Liver (tissue), 9 donors: Measurements from ENCODE around the gene GPR42. TPM values are rescaled to one million over a fixed set of nuclear protein-coding genes. Genes with fewer than 3 reads are reported as not detected.

Experiments used
- DNase-seq: peaks from one replicate; pipeline ENCODE4 v3.0.0-alpha.2; 2017; ENCODE audit warnings: low spot score
- H3K27ac ChIP-seq, 2 donors: one replicate each; pipeline ENCODE4 v1.7.0; 2013; ENCODE audit warnings: inconsistent platforms in 2 of 2, low read length in 2 of 2, control low read depth in 1 of 2, low read depth in 1 of 2, mild to moderate bottlenecking in 1 of 2
- H3K27me3 ChIP-seq, 4 donors: one replicate each; pipeline versions ENCODE4 v1.6.1 to v1.7.0; 2013; ENCODE audit warnings: low read length in 3 of 4, inconsistent platforms in 1 of 4, mild to moderate bottlenecking in 1 of 4, moderate library complexity in 1 of 4; ENCODE audit not compliant: control insufficient read depth in 4 of 4, insufficient read depth in 4 of 4
- H3K36me3 ChIP-seq, 4 donors: one replicate each; pipeline versions ENCODE4 v1.6.1 to v1.7.0; 2013; ENCODE audit warnings: low read length in 3 of 4, mild to moderate bottlenecking in 3 of 4, low read depth in 1 of 4, moderate library complexity in 1 of 4; ENCODE audit not compliant: control insufficient read depth in 4 of 4, insufficient read depth in 3 of 4
- H3K4me1 ChIP-seq, 4 donors: one replicate each; pipeline versions ENCODE4 v1.6.1 to v1.7.0; 2013; ENCODE audit warnings: low read length in 3 of 4, mild to moderate bottlenecking in 3 of 4, moderate library complexity in 1 of 4; ENCODE audit not compliant: control insufficient read depth in 4 of 4, insufficient read depth in 4 of 4
- H3K4me3 ChIP-seq, 3 donors: one replicate each; pipeline versions ENCODE4 v1.6.1 to v1.7.0; 2013; ENCODE audit warnings: low read length in 3 of 3, control low read depth in 1 of 3, low read depth in 1 of 3, mild to moderate bottlenecking in 1 of 3
- H3K9ac ChIP-seq, 2 donors: one replicate each; pipeline ENCODE4 v1.7.0; 2013; ENCODE audit warnings: low read length in 2 of 2, mild to moderate bottlenecking in 2 of 2, moderate library complexity in 2 of 2, control low read depth in 1 of 2, low read depth in 1 of 2
- H3K9me3 ChIP-seq, 4 donors: one replicate each; pipeline versions ENCODE4 v1.6.1 to v1.7.0; 2013; ENCODE audit warnings: low read length in 3 of 4; ENCODE audit not compliant: control insufficient read depth in 4 of 4
- EGR1 ChIP-seq, 2 donors: IDR thresholded peaks; 2 replicates each; pipeline ENCODE4 v1.6.1; 2016 to 2018; ENCODE audit warnings: antibody characterized with exemption in 2 of 2, low read depth in 2 of 2
- FOXA1 ChIP-seq: IDR thresholded peaks from 2 replicates; pipeline ENCODE4 v1.6.1; 2016; ENCODE audit warnings: antibody characterized with exemption
- FOXA2 ChIP-seq: IDR thresholded peaks from 2 replicates; pipeline ENCODE4 v1.6.1; 2016; ENCODE audit warnings: antibody characterized with exemption
- GABPA ChIP-seq, 2 donors: IDR thresholded peaks in 1 of 2; conservative IDR thresholded peaks in 1 of 2; 2 replicates each; pipeline ENCODE4 v1.6.1; 2016; ENCODE audit warnings: antibody characterized with exemption in 2 of 2, mild to moderate bottlenecking in 1 of 2, moderate library complexity in 1 of 2
- HNF4A ChIP-seq, 2 donors: conservative IDR thresholded peaks; 2 replicates each; pipeline ENCODE4 v1.6.1; 2016; ENCODE audit warnings: antibody characterized with exemption in 2 of 2, mild to moderate bottlenecking in 2 of 2
- HNF4G ChIP-seq: IDR thresholded peaks from 2 replicates; pipeline ENCODE4 v1.6.1; 2016; ENCODE audit warnings: antibody characterized with exemption
- JUND ChIP-seq, 2 donors: IDR thresholded peaks; 2 replicates each; pipeline ENCODE4 v1.6.1; 2016; ENCODE audit warnings: antibody characterized with exemption in 2 of 2
- NR2F2 ChIP-seq: IDR thresholded peaks from 2 replicates; pipeline ENCODE4 v1.6.1; 2016; ENCODE audit warnings: antibody characterized with exemption
- RAD21 ChIP-seq, 2 donors: IDR thresholded peaks; 2 replicates each; pipeline ENCODE4 v1.6.1; 2016; ENCODE audit warnings: antibody characterized with exemption in 2 of 2, mild to moderate bottlenecking in 2 of 2
- RXRA ChIP-seq, 2 donors: IDR thresholded peaks; 2 replicates each; pipeline ENCODE4 v1.6.1; 2017 to 2018; ENCODE audit warnings: antibody characterized with exemption in 2 of 2, mild to moderate bottlenecking in 1 of 2
- SP1 ChIP-seq: IDR thresholded peaks from 2 replicates; pipeline ENCODE4 v1.6.1; 2018; ENCODE audit warnings: antibody characterized with exemption, mild to moderate bottlenecking
- TAF1 ChIP-seq: conservative IDR thresholded peaks from 2 replicates; pipeline ENCODE4 v1.6.1; 2016; ENCODE audit warnings: antibody characterized with exemption, mild to moderate bottlenecking
- YY1 ChIP-seq: IDR thresholded peaks from 2 replicates; pipeline ENCODE4 v1.6.1; 2016; ENCODE audit warnings: antibody characterized with exemption, mild to moderate bottlenecking
- WGBS: extraction: QIAGEN DNeasy Blood & Tissue Kit; methylation state at CpG from one replicate; pipeline ENCODE4 v1.1.7; 2013; 5-methylcytosine and 5-hydroxymethylcytosine counted together
- polyA plus RNA-seq, 2 donors: library from polyadenylated mRNA; stranded (reverse) in 1 of 2; unstranded in 1 of 2; fragments of 200-250 nt in 1 of 2; fragments of >200 nt in 1 of 2; fragmentation: Nextera tagmentation in 1 of 2; extraction: Ambion mirVana in 1 of 2; gene quantifications; one replicate each; pipeline versions ENCODE4 v1.2.1 to v1.2.3, GENCODE V29; 2013 to 2015
- total RNA-seq, 2 donors: library from RNA; depleted of rRNA; stranded (reverse); fragments of >200 nt; gene quantifications; one replicate each; pipeline ENCODE4 v1.2.3, GENCODE V29; 2014
- TF ChIP-seq, protein P1 (sequence below): IDR thresholded peaks from 2 replicates; pipeline ENCODE4 v1.6.1; 2016; ENCODE audit warnings: antibody characterized with exemption
- TF ChIP-seq, protein P2 (sequence below): fragments of 150-350 bp; IDR thresholded peaks from 2 replicates; pipeline ENCODE4 v1.5.1; 2017; ENCODE audit warnings: improper control_type of control experiment, low read depth, low read length; ENCODE audit not compliant: missing input control
- TF ChIP-seq, protein P3 (sequence below): IDR thresholded peaks from 2 replicates; pipeline ENCODE4 v1.6.1; 2016; ENCODE audit warnings: antibody characterized with exemption, mild to moderate bottlenecking
- TF ChIP-seq, protein P4 (sequence below): IDR thresholded peaks from 2 replicates; pipeline ENCODE4 v1.6.1; 2016; ENCODE audit warnings: antibody characterized with exemption
- TF ChIP-seq, protein P5 (sequence below): IDR thresholded peaks from 2 replicates; pipeline ENCODE4 v1.6.1; 2016; ENCODE audit warnings: antibody characterized with exemption
- donor health status: healthy.
- donor health status: healthy.
- donor health status: healthy.
- donor health status: healthy.
- donor health status: healthy.

GPR42 gene
- total and polyA plus RNA-seq, 4 donors: not detected

DNA sequence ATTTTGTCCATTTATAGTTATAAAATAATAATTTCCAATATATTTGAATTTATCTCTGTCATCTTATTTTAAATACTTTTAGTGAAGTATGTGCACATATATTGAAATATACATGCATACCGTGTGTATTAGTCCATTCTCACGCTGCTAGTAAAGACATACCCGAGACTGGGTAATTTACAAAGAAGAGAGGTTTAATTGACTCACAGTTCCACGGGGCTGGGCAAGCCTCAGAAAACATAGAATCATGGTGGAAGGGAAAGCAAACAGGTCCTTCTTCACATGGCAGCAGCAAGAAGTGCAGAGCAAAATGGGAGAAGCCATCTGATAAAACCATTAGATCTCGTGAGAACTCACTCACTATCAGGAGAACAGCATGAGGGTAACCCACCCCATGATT is 39.6 kb downstream of the GPR42 start:
- Histone ChIP-seq H3K27ac (no peak overlapping the region), H3K9me3 (no peaks in the 10 kb centered on the region), H3K27me3 (peaks cover 0 to 2% (median 0%) of the 10 kb centered on the region in 4 donors), H3K9ac (no peak overlapping the region), H3K4me3 (no peak overlapping the region), H3K36me3 (no peaks in the 10 kb centered on the region), H3K4me1 (no peaks in the 10 kb centered on the region)
- no peak for DNase-seq
- WGBS: 92% methylated on average over 5 of the region's 5 CpGs
- TF ChIP-seq, protein P1, sequence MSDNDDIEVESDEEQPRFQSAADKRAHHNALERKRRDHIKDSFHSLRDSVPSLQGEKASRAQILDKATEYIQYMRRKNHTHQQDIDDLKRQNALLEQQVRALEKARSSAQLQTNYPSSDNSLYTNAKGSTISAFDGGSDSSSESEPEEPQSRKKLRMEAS: no peak
- TF ChIP-seq YY1: no peak
- TF ChIP-seq, protein P2, sequence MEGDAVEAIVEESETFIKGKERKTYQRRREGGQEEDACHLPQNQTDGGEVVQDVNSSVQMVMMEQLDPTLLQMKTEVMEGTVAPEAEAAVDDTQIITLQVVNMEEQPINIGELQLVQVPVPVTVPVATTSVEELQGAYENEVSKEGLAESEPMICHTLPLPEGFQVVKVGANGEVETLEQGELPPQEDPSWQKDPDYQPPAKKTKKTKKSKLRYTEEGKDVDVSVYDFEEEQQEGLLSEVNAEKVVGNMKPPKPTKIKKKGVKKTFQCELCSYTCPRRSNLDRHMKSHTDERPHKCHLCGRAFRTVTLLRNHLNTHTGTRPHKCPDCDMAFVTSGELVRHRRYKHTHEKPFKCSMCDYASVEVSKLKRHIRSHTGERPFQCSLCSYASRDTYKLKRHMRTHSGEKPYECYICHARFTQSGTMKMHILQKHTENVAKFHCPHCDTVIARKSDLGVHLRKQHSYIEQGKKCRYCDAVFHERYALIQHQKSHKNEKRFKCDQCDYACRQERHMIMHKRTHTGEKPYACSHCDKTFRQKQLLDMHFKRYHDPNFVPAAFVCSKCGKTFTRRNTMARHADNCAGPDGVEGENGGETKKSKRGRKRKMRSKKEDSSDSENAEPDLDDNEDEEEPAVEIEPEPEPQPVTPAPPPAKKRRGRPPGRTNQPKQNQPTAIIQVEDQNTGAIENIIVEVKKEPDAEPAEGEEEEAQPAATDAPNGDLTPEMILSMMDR: no peak
- no peak for TF ChIP-seq EGR1 (IDR thresholded peaks at IDR 0.05; ENCODE audit: low read depth in 2 of 2)
- no peak for TF ChIP-seq HNF4A (conservative IDR thresholded peaks at IDR 0.05)
- TF ChIP-seq NR2F2: no peak
- no peak for TF ChIP-seq RAD21 (IDR thresholded peaks at IDR 0.05)
- no peak for TF ChIP-seq HNF4G
- TF ChIP-seq, protein P3, sequence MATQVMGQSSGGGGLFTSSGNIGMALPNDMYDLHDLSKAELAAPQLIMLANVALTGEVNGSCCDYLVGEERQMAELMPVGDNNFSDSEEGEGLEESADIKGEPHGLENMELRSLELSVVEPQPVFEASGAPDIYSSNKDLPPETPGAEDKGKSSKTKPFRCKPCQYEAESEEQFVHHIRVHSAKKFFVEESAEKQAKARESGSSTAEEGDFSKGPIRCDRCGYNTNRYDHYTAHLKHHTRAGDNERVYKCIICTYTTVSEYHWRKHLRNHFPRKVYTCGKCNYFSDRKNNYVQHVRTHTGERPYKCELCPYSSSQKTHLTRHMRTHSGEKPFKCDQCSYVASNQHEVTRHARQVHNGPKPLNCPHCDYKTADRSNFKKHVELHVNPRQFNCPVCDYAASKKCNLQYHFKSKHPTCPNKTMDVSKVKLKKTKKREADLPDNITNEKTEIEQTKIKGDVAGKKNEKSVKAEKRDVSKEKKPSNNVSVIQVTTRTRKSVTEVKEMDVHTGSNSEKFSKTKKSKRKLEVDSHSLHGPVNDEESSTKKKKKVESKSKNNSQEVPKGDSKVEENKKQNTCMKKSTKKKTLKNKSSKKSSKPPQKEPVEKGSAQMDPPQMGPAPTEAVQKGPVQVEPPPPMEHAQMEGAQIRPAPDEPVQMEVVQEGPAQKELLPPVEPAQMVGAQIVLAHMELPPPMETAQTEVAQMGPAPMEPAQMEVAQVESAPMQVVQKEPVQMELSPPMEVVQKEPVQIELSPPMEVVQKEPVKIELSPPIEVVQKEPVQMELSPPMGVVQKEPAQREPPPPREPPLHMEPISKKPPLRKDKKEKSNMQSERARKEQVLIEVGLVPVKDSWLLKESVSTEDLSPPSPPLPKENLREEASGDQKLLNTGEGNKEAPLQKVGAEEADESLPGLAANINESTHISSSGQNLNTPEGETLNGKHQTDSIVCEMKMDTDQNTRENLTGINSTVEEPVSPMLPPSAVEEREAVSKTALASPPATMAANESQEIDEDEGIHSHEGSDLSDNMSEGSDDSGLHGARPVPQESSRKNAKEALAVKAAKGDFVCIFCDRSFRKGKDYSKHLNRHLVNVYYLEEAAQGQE: no peak
- TF ChIP-seq FOXA1: no peak
- TF ChIP-seq SP1: no peak

DNA sequence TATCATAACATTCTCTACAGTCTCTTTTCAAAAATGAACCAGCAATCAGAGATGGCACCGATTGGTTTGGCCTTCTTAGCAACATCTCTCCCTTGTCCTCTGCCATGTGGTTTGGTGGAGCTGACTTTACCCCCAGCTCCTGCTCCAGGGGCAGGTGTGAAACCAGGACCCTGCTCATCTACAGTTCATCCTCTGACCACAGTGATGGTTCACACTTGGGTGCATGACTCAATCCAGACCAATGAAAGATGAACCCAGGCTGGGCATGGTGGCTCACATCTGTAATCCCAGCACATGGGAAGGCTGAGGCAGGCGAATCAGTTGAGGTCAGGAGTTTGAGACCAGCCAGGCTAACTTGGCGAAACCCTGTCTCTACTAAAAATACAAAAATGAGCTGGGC is 43.6 kb downstream of the GPR42 start:
- Histone ChIP-seq H3K36me3 (no peaks in the 10 kb centered on the region), H3K9me3 (no peaks in the 10 kb centered on the region), H3K4me3 (no peak overlapping the region), H3K27ac (no peak overlapping the region), H3K27me3 (no peaks in the 10 kb centered on the region), H3K9ac (no peak overlapping the region), H3K4me1 (no peaks in the 10 kb centered on the region)
- no peak for DNase-seq
- 92% methylated on average over 3 of the region's 3 CpGs for WGBS
- TF ChIP-seq HNF4G: no peak
- no peak for TF ChIP-seq GABPA (IDR thresholded peaks at IDR 0.05 in 1 of 2, conservative IDR thresholded peaks at IDR 0.05 in 1 of 2)
- no peak for TF ChIP-seq FOXA1
- TF ChIP-seq RAD21 (IDR thresholded peaks at IDR 0.05): no peak
- no peak for TF ChIP-seq EGR1 (IDR thresholded peaks at IDR 0.05; ENCODE audit: low read depth in 2 of 2)
- TF ChIP-seq, protein P1: no peak
- TF ChIP-seq JUND (IDR thresholded peaks at IDR 0.05): no peak
- TF ChIP-seq, protein P4, sequence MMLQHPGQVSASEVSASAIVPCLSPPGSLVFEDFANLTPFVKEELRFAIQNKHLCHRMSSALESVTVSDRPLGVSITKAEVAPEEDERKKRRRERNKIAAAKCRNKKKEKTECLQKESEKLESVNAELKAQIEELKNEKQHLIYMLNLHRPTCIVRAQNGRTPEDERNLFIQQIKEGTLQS: no peak
- TF ChIP-seq RXRA (IDR thresholded peaks at IDR 0.05): no peak
- TF ChIP-seq, protein P3: no peak
- TF ChIP-seq NR2F2: no peak
- TF ChIP-seq, protein P2: no peak
- no peak for TF ChIP-seq YY1
- no peak for TF ChIP-seq SP1
- TF ChIP-seq FOXA2: no peak
- no peak for TF ChIP-seq TAF1
- TF ChIP-seq, protein P5, sequence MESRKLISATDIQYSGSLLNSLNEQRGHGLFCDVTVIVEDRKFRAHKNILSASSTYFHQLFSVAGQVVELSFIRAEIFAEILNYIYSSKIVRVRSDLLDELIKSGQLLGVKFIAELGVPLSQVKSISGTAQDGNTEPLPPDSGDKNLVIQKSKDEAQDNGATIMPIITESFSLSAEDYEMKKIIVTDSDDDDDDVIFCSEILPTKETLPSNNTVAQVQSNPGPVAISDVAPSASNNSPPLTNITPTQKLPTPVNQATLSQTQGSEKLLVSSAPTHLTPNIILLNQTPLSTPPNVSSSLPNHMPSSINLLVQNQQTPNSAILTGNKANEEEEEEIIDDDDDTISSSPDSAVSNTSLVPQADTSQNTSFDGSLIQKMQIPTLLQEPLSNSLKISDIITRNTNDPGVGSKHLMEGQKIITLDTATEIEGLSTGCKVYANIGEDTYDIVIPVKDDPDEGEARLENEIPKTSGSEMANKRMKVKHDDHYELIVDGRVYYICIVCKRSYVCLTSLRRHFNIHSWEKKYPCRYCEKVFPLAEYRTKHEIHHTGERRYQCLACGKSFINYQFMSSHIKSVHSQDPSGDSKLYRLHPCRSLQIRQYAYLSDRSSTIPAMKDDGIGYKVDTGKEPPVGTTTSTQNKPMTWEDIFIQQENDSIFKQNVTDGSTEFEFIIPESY: no peak
- TF ChIP-seq HNF4A (conservative IDR thresholded peaks at IDR 0.05): no peak
